ENCODE measurements around the gene MGMT.

The MGMT gene

DNA sequence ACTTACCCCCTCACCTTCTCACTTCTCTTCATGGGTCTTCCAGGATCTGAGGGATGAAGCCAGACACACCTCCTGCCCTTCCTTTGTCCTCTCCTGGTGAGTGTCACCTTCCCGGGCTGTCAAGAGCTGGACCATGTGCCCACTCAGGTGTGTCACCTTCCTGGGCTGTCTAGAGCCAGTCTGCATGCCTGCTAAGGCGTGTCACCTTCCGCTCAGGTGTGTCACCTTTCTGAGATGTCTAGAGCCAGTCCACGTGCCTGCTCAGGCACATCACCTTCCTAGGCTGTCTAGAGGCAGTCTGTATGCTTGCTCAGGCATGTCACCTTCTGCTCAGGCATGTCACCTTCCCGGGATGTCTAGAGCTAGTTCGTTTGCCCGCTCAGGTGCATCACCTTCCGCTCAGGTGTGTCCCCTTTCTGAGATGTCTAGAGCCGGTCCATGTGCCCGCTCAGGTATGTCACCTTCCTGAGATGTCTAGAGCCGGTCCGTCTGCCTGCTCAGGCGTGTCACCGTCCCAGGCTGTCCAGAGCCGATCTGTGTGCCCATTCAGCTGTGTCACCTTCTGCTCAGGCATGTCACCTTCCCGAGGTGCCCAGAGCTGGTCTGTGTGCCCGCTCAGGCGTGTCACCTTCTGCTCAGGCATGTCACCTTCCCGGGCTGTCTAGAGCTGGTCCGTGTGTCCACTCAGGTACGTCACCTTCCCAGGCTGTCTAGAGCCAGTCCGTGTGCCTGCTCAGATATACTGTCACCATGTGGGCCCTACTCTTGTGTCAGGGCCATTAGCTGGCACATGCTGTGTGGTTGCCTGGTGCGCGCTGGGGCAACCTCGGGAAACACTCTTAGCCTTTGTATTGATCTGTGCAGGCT, 251.7 kb downstream of the MGMT start:
- DNase-seq = no peak

DNA sequence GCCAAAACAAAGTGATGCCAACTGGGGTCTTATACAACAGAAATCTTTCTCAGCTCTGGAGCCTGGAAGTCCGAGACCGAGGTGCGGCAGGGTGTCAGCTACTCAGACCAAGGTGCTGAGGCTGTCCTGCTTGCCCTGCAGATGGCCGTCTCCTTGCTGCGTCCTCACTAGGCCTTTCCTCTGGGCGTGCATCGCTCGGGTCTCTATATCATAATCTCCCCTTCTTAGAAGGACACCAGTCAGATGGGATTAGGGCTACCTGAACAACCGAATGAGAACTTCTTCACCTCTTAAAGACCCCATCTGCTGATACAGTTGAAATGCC, 252.3 kb downstream of the MGMT start:
- no peak for DNase-seq

- DNase-seq = no peak
Measured at GRCh38 chr10:129719889-129720590, 253.0 kb downstream of the MGMT start.

DNA sequence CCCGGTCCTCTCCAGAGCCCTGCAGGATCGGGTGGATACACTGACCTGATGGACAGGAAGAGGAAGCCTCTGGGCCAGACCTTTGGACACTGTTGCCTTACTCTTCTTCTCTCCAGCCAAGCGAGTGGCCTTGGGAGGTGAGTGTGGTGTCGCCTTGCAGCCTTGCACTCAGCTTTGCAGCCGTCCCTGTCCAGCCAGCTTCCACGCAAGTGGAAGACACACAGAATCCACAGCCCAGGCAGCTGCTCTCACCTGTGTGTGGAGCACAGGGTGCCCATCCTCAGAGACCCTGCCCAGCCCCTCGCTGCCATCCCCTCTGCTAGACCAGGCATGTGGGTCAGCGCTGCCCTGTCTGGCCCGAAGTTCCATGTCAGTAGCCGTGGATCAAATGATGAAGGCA, 258.0 kb downstream of the MGMT start:
- no peak for DNase-seq

- no peak for DNase-seq
Measured at GRCh38 chr10:129725482-129725881, 258.4 kb downstream of the MGMT start.

- no peak for DNase-seq
Measured at GRCh38 chr10:129725890-129726631, 259.0 kb downstream of the MGMT start.

DNA sequence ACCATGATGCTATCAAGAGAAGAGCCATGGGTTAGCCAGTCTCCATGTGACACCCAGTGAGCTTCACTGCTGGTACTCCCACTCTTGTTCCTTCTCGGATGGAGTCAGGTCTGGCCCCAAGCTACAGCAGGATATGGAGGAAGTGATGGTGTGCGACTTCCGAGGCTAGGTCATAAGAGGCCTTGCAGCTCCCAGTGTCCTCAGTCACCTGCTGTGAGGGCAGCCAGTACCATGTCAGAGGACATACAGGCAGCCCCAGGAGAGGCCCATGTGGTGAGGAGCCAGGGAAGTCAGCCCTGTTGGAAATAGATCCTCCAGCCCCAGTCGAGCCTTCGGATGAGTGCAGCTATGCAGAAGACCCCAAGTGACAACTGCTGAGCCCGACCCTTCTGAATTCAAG, 260.0 kb downstream of the MGMT start:
- DNase-seq = no peak

- DNase-seq = no peak
Measured at GRCh38 chr10:129727495-129727894, 260.5 kb downstream of the MGMT start.

DNA sequence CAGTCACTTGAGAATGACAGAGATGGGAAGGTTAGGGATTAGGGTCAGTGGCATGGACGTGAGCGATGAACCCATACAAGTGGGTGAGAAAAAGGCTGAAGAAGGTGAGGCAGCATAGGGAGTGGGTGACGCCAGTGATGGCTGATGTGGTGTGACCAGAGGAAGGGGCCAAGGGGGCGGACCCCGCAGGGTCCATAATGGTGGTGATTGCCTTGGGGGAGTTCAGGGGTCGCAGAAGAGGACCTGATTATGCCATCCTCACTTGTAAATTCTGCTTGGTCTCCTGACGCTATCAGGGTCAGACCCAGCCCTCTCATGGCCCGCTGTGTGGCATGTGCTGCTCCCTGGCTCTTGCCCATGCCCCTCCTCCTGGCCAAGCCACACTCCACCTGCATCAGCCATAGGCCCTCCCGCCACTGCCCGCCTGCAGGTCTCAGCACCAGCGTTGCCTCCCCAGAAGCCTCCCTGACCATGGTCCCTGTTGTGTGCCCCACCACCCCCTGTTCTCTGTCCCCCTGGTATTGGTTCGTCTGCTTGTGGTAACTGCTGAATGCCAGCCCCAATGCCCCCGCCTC, 261.3 kb downstream of the MGMT start:
- no peak for DNase-seq

- DNase-seq = no peak
Measured at GRCh38 chr10:129728905-129729795, 262.1 kb downstream of the MGMT start.

DNA sequence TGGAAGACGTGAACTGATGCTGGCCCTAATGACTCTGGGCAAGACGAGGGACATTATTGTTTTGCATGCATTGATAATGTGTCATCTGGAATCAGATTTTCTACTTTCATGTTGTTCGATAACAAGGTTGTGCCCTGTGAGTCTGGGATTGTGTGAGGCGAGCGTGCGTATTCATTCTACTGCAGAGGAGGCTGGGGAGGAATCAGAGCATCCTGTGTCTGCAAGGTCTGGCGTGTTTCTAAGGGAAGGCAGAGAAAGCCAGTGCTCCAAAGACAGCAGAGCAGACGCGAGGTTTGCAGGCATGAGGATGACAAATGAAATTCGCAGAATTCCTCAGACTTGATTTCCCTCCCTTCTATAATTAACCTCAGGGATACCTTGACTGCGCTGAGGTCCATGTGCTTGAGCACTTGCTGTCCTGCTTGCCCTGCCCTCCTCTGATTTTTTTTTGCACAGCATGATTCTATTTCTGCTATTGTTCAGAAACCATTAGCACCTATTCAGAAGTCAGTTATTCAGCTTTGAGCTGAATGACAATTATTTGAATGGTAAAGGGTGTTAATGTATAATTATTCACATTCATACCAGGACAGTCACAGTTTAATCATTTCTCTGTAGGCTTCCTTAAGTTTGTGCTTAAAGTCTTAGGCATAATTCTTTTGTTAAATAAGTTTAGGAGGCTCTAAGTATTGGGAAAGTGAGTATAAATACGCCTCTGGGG, 263.4 kb downstream of the MGMT start:
- no peak for DNase-seq

DNA sequence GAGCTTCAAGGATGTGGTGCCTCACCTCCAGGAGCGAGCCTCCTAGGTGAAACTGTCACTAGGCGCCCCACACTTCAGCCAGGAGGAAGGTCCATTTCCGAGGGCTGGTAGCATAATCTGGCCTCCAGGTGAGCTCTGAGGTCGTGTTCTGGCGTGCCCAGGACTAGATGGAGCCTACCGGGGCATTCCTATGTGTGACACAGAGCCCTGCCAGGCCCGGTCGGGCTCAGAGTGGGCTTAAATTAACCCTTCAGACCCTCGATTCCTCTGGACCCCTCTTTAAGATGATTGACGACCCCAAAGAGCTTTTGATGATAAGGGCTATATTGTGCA, 263.9 kb downstream of the MGMT start:
- DNase-seq = no peak

- DNase-seq = no peak
Measured at GRCh38 chr10:129740532-129741279, 273.7 kb downstream of the MGMT start.

DNA sequence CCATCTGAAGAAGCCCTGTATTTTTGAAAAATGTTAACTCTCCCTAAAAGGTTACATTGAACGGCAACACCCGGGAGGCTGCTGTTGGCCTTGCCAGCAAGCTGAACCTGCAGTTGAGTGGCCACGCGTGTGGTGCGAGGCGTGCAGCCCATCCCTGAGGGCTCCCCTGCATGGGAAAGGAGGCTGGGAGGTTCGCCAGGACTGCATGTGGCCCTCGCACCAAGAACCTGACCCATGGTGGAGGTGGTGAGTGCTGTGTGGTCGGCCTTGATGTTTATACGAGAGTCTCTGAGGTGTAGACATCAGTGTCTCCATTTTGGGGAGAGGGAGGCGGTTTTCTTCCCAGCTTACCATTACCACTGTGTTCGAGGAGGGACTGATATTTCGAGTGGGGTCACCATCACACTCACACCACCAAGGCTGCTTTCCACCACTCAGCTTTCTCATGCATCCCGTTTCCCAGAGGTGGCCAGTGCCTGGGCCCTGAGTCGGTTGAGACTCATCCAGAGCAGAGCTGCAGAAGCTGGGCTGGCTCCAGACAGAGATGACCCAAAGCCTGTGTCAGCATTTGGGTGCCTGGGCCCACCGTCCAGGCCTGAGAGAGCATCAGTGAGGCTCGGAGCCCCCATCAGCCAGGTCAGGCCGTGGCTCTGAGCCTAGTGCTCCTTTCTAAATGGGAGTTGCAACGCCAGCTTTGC, 274.4 kb downstream of the MGMT start:
- DNase-seq = no peak

DNA sequence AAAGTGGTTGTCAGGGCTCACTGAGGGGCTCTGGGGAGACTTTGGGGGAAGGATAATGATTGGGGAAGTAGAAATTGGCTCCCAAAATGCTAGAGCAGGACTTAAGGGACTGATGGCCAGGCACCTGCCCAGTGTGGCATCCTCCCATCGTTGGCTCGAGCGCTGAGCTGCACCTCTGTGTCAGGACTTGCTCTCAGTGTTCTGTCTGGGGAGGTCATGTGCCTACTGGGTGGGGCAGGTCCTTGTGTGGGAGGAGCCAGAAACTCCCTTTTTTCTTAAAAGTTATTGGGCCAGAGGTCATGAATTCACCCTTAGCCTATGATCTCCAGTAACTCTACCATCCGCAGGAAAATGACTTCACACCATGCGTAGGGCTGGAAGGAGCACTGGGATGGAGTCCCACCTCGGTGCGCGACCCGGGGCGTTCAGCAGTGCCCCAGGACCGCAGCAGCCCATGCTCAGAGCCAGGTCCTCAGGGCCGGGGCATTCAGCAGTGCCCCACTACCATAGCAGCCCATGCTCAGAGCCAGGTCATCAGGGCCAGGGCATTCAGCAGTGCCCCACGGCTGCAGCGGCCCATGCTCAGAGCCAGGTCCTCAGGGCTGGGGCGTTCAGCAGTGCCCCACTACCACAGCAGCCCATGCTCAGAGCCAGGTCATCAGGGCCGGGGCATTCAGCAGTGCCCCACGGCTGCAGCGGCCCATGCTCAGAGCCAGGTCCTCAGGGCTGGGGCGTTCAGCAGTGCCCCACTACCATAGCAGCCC, 275.1 kb downstream of the MGMT start:
- no peak for DNase-seq

GRCh38 chr10:129742742-129743550, 275.9 kb downstream of the MGMT start:
- no peak for DNase-seq

GRCh38 chr10:129743738-129744133, 276.7 kb downstream of the MGMT start:
- no peak for DNase-seq
